Measurements from ENCODE around the gene CCT4. TPM values are rescaled to one million over a fixed set of nuclear protein-coding genes. Genes with fewer than 3 reads are reported as not detected.

The CCT4 gene
- total RNA-seq, 4 donors from 2014 or later = 82.7 to 97.1 (median 90.1) TPM

DNA sequence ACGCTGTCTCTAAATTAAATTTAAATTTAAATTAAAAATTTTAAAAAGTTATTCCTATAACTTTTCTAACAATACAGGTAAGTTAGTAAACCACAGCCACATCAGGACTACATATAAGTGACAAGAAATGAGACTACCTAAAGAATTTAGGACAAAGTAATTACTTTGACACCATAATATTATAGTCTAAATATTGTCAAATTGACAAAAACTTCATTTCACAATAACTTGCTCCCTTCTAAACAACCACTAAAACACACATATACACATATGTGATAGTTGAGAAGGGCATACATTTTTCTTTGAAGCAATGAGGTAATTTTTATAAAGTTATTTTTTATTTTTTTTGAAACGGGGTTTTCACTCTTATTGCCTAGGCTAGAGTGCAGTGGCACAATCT is 66.2 kb downstream of the CCT4 start:
- 88 to 100% methylated on average over 2 of the region's 2 CpGs for WGBS, 2 donors (ENCODE audit: low coverage in 1 of 2)

More for the DNA sequence above, 66.2 kb downstream of the CCT4 start:
- TF ChIP-seq, protein P1, sequence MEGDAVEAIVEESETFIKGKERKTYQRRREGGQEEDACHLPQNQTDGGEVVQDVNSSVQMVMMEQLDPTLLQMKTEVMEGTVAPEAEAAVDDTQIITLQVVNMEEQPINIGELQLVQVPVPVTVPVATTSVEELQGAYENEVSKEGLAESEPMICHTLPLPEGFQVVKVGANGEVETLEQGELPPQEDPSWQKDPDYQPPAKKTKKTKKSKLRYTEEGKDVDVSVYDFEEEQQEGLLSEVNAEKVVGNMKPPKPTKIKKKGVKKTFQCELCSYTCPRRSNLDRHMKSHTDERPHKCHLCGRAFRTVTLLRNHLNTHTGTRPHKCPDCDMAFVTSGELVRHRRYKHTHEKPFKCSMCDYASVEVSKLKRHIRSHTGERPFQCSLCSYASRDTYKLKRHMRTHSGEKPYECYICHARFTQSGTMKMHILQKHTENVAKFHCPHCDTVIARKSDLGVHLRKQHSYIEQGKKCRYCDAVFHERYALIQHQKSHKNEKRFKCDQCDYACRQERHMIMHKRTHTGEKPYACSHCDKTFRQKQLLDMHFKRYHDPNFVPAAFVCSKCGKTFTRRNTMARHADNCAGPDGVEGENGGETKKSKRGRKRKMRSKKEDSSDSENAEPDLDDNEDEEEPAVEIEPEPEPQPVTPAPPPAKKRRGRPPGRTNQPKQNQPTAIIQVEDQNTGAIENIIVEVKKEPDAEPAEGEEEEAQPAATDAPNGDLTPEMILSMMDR (IDR thresholded peaks at IDR 0.05) = no peak
- no peak for TF ChIP-seq POLR2A (IDR thresholded peaks at IDR 0.05)
- no peak for TF ChIP-seq EP300 (IDR thresholded peaks at IDR 0.05)
- no peak for TF ChIP-seq POLR2AphosphoS5 (IDR thresholded peaks at IDR 0.05)
- H3K4me1 ChIP-seq = no peaks in the 10 kb centered on the region
- H3K27ac ChIP-seq = no peak overlapping the region
- H3K27me3 ChIP-seq = no peaks in the 10 kb centered on the region
- H3K4me3 ChIP-seq = no peak overlapping the region
- no peak for ATAC-seq
- H3K36me3 ChIP-seq = peaks cover 0 to 4% of the 10 kb centered on the region in 2 donors
- H3K9me3 ChIP-seq = no peaks in the 10 kb centered on the region

Small RNA genes within 50 kb of the gene (small RNA-seq; reads per million reads assigned to genes)
- gene RF00019 = 0 reads per million in 4 donors

Other genes with a start within 250 kb of the CCT4 start
- gene FAM161A, start 34.6 kb downstream of the CCT4 start, total RNA-seq = 1 to 10 TPM in 3 of 4 donors, under 1 TPM in 1; 0.96 to 2.5 (median 1.9) TPM
- gene COMMD1, start 17.0 kb upstream of the CCT4 start, total RNA-seq = 10 to 100 TPM; 32.3 to 50.4 (median 44.2) TPM

Measured in gastroesophageal sphincter (tissue), 4 donors.